Right ventricle myocardium inferior (tissue), 1 donor: Measurements from ENCODE around the gene TRA2B. TPM values are rescaled to one million over a fixed set of nuclear protein-coding genes. Genes with fewer than 3 reads are reported as not detected.

ENCODE experiments used
- ATAC-seq: fragments of 200-7000 bp; cut with Tn5 transposase; one replicate; pipeline ENCODE4 v1.9.1; 2020; ENCODE audit warnings: mild to moderate bottlenecking, moderate library complexity
- DNase-seq: peaks from one replicate; pipeline ENCODE4 v3.0.0; 2021; ENCODE audit errors: missing footprints
- intact Hi-C: fragments of 100-400 bp; cut with DNase I; formaldehyde crosslinking; loops from one replicate; pipeline ENCODE4 v1.11.0; 2022
- long read RNA-seq: library from polyadenylated mRNA; unstranded; transcript quantifications from one replicate; pipeline ENCODE4 v2.0.0, GENCODE V29; 2021
- total RNA-seq: library from RNA; stranded (reverse); fragmentation: NEBNext Ultra II Directional; extraction: Animal tissue kit (Norgen Biotek cat#: 25700); gene quantifications from one replicate; pipeline ENCODE4 v1.2.1, GENCODE V29; 2021
- donor health status: DM: no; HTN: yes; CAD: no; lungs with severe emphysema.

TRA2B gene
- total RNA-seq = 44.2 TPM
- long read RNA-seq, full-length matches to known transcripts = 7 of 8 reads
- long read RNA-seq, partial matches to known transcripts = 0 of 8 reads
- long read RNA-seq, other reads (novel, unspliced or antisense) = 1 of 8 reads

- intact Hi-C loops = loop anchor here (5.0 to 10.0 kb wide), 4 partner anchors 116 to 844 kb away; partner anchors contain the start of genes EIF4A2 and ETV5
- ATAC-seq (peak; percentile 98), DNase-seq (peak; percentile 99)
These were observed at the start of gene TRA2B for GRCh38 chr3:185937689-185938374. TRA2B (minus strand) TSS chr3:185938014; CDS start chr3:185937860, 154 bp downstream.

- DNase-seq (no peak), ATAC-seq (no peak)
- intact Hi-C loops = loop anchor here (10.0 kb wide), 1 partner anchor 839 kb away; no protein-coding TSS in a partner anchor
These were observed 48.5 kb upstream of the TRA2B start for GRCh38 chr3:185986198-185986777.

- ATAC-seq = no peak
- intact Hi-C loops = loop anchor here (5.0 to 10.0 kb wide), 3 partner anchors 293 to 841 kb away; no protein-coding TSS in a partner anchor
These were observed 46.4 kb upstream of the TRA2B start for GRCh38 chr3:185984203-185984602.

DNA sequence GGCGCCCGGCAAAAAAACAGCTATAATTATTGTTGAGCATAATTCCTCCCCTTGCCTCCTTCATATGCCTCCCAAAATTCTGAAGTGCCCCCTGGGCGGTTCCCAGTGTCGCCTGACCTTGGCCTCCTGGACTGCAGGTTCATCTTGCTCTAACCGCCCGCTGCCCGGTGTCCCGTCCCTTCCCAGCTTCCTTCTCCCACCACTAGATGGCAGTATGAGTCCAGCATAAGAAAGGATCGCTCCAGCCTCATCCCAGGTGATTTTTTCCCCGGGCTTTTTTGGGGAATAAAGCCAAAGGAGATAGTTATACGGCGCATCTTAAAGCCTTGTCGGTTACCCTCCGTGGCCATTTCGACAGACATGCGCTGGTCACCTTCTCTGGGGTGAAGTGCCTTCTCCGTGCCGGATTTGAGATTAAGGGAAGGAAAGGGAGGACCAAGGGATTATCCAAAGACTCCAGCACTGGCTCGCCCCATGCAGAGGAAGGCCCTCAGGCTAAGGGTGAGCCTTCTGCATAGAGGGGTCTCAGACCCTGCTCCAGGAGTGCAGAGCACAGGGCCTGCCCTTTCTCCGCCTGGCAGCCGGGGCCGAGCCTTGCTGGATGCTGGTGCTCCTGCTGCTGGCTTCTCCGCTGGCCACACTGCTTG lies 45.8 kb upstream of the TRA2B start:
- DNase-seq (peak; percentile 76), ATAC-seq (peak; percentile 86)
- intact Hi-C loops = loop anchor here (1.0 to 10.0 kb wide), 4 partner anchors 259 to 841 kb away; no protein-coding TSS in a partner anchor

More at GRCh38 chr3:185984203-185984602, 46.4 kb upstream of the TRA2B start:
- DNase-seq = no peak

DNA sequence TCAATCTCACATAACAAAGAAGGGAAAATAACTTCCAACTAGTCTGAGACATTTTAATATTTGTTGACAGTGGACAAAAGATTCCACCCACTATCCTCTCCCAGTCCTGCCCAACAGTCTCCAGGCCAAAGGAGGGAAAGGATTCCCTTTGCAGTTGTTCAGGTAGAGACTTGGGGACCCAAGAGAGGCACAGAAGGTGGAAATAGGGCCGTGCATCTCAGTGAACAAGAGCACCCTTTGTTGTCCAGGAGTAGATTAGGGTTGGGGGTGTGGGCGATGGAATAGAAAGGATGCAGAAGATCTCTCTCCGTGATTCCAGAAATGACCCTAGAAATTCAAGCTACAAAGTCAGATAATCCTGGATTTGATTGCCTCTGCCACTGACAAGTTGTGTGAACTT lies 44.8 kb upstream of the TRA2B start:
- ATAC-seq (no peak), DNase-seq (no peak)
- intact Hi-C loops = loop anchor here (1.0 to 10.0 kb wide), 4 partner anchors 260 to 842 kb away; no protein-coding TSS in a partner anchor

GRCh38 chr3:185981621-185982020 lies 43.8 kb upstream of the TRA2B start:
- no peak for ATAC-seq
- intact Hi-C loops = loop anchor here (5.0 to 10.0 kb wide), 3 partner anchors 296 to 843 kb away; no protein-coding TSS in a partner anchor

DNA sequence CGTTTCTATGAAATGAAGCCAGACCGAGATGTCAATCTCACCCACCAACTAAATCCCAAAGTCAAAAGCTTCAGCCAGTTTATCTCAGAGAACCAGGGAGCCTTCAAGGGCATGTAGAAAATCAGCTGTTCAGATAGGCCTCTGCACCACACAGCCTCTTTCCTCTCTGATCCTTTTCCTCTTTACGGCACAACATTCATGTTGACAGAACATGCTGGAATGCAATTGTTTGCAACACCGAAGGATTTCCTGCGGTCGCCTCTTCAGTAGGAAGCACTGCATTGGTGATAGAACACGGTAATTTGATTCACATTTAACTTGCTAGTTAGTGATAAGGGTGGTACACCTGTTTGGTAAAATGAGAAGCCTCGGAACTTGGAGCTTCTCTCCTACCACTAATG lies 41.9 kb upstream of the TRA2B start:
- DNase-seq (no peak), ATAC-seq (no peak)
- intact Hi-C loops = loop anchor here (5.0 to 10.0 kb wide), 3 partner anchors 298 to 845 kb away; no protein-coding TSS in a partner anchor

More at GRCh38 chr3:185981621-185982020, 43.8 kb upstream of the TRA2B start:
- no peak for DNase-seq

DNA sequence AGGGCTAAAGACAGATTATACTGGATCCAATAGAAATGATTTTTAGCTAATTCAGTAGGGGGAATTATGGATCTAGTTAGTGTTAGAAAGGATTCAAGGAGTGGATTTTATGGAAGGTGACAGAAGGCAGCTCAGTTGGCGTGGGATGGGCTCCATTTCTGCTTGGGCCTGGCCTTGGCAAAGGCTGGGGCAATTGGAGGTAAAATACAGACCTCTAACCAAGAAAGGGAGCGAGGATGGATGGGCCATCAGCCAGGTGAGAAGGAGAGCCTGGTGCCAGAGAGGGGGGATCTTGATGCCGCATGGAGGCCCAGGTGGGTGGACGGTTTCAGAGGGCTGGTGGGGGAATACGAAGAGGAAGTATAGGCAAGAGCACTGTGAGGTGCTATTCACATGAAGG lies 40.7 kb upstream of the TRA2B start:
- ATAC-seq = no peak
- DNase-seq = no peak
- intact Hi-C loops = no loop called here

GRCh38 chr3:185977679-185978040 lies 39.8 kb upstream of the TRA2B start:
- ATAC-seq (no peak), DNase-seq (no peak)
- intact Hi-C loops = loop anchor here (1.0 kb wide), 1 partner anchor 260 kb away; no protein-coding TSS in a partner anchor

- intact Hi-C loops = loop anchor here (1.0 kb wide), 1 partner anchor 260 kb away; no protein-coding TSS in a partner anchor
- ATAC-seq = peak; percentile 72
- DNase-seq = peak; percentile 87
These were observed 39.3 kb upstream of the TRA2B start for GRCh38 chr3:185976977-185977678.

GRCh38 chr3:185976100-185976499 lies 38.3 kb upstream of the TRA2B start:
- ATAC-seq = no peak
- intact Hi-C loops = no loop called here
- DNase-seq = no peak

GRCh38 chr3:185971579-185971978 lies 33.8 kb upstream of the TRA2B start:
- ATAC-seq = no peak
- intact Hi-C loops = no loop called here
- DNase-seq = no peak

- ATAC-seq (no peak), DNase-seq (no peak)
- intact Hi-C loops = no loop called here
These were observed 30.4 kb upstream of the TRA2B start for GRCh38 chr3:185968168-185968567.

DNA sequence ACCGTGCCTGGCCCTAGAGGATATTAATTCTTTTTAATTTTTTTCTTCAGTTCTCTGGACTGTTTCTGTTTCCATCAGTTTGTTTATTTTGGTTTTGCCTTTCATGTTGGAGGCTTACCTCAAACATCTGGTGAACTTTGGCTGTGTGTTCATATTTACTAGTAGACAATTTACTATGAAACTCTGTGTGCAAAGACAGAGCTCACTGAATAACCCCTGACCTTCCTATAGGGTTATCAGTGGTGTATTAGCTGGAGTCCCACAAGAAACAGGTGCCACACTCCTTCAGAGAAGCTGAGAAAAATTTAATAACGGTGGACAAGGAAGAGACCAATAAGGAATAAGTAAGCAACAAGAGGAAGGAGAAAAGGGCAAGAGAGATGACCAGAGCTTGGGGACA lies 28.8 kb upstream of the TRA2B start:
- ATAC-seq = no peak
- no peak for DNase-seq
- intact Hi-C loops = no loop called here

GRCh38 chr3:185965496-185965895 lies 27.7 kb upstream of the TRA2B start:
- intact Hi-C loops = no loop called here
- no peak for DNase-seq
- no peak for ATAC-seq

GRCh38 chr3:185961675-185962232 lies 23.9 kb upstream of the TRA2B start:
- ATAC-seq = no peak
- intact Hi-C loops = no loop called here
- DNase-seq = no peak

- DNase-seq (no peak), ATAC-seq (no peak)
- intact Hi-C loops = no loop called here
These were observed 22.9 kb upstream of the TRA2B start for GRCh38 chr3:185960522-185961288.
